Trophoblast cell (in vitro differentiated cells and primary cell): ENCODE measurements around the gene PSMC3IP.
A peak's percentile ranks its signal among the peaks of the same experiment; 100 is the strongest.

Experiments
- DNase-seq, 2 donors: peaks; one replicate each; pipeline ENCODE4 v3.0.0-alpha.2; 2016
- H2AFZ ChIP-seq: 2 replicates; pipeline ENCODE4 v1.6.1; 2013; ENCODE audit warnings: low read length, moderate library complexity, mild to moderate bottlenecking; ENCODE audit not compliant: insufficient read depth, poor library complexity
- H2AK5ac ChIP-seq: 2 replicates; pipeline ENCODE4 v1.6.1; 2013; ENCODE audit warnings: mild to moderate bottlenecking, low read length
- H2BK120ac ChIP-seq: 2 replicates; pipeline ENCODE4 v1.6.1; 2013; ENCODE audit warnings: low read length, mild to moderate bottlenecking, moderate library complexity; ENCODE audit not compliant: insufficient read depth, poor library complexity
- H2BK12ac ChIP-seq: 2 replicates; pipeline ENCODE4 v1.6.1; 2013; ENCODE audit warnings: mild to moderate bottlenecking, low read length, moderate library complexity
- H2BK5ac ChIP-seq: 2 replicates; pipeline ENCODE4 v1.6.1; 2013; ENCODE audit warnings: low read length, low read depth, moderate library complexity, mild to moderate bottlenecking; ENCODE audit not compliant: poor library complexity
- H3K14ac ChIP-seq: 2 replicates; pipeline ENCODE4 v1.6.1; 2013; ENCODE audit warnings: mild to moderate bottlenecking, low read length
- H3K18ac ChIP-seq: 2 replicates; pipeline ENCODE4 v1.6.1; 2013; ENCODE audit warnings: mild to moderate bottlenecking, low read length
- H3K23ac ChIP-seq: 2 replicates; pipeline ENCODE4 v1.6.1; 2013; ENCODE audit warnings: low read length
- H3K27ac ChIP-seq: 2 replicates; pipeline ENCODE4 v1.5.1; 2013; ENCODE audit warnings: low read depth, mild to moderate bottlenecking, inconsistent platforms, low read length, moderate library complexity
- H3K27me3 ChIP-seq: 2 replicates; pipeline ENCODE4 v1.6.1; 2013; ENCODE audit warnings: inconsistent platforms, mild to moderate bottlenecking, low read length, moderate library complexity; ENCODE audit not compliant: insufficient read depth
- H3K36me3 ChIP-seq, 2 experiments: 1 replicate in 1 of 2; 2 replicates in 1 of 2; pipeline ENCODE4 v1.6.1; 2013; ENCODE audit warnings: low read length in 2 of 2, mild to moderate bottlenecking in 2 of 2, moderate library complexity in 1 of 2; ENCODE audit not compliant: insufficient read depth in 2 of 2, control insufficient read depth in 1 of 2
- H3K4ac ChIP-seq: 2 replicates; pipeline ENCODE4 v1.6.1; 2013; ENCODE audit warnings: low read depth, mild to moderate bottlenecking, low read length, moderate library complexity
- H3K4me1 ChIP-seq, 2 experiments: 1 replicate in 1 of 2; 2 replicates in 1 of 2; pipeline ENCODE4 v1.6.1; 2013; ENCODE audit warnings: low read length in 2 of 2, mild to moderate bottlenecking in 2 of 2, moderate library complexity in 1 of 2; ENCODE audit not compliant: insufficient read depth in 2 of 2, control insufficient read depth in 1 of 2
- H3K4me2 ChIP-seq: 2 replicates; pipeline ENCODE4 v1.6.1; 2013; ENCODE audit warnings: inconsistent platforms, mild to moderate bottlenecking, low read length, moderate library complexity
- H3K4me3 ChIP-seq: 2 replicates; pipeline ENCODE4 v1.5.1; 2013; ENCODE audit warnings: mild to moderate bottlenecking, low read depth, low read length, inconsistent platforms
- H3K79me1 ChIP-seq: one replicate; pipeline ENCODE4 v1.6.1; 2013; ENCODE audit warnings: low read length
- H3K79me2 ChIP-seq: 2 replicates; pipeline ENCODE4 v1.6.1; 2013; ENCODE audit warnings: low read length, mild to moderate bottlenecking; ENCODE audit not compliant: control insufficient read depth, insufficient read depth, poor library complexity
- H3K9ac ChIP-seq: 2 replicates; pipeline ENCODE4 v1.6.1; 2013; ENCODE audit warnings: mild to moderate bottlenecking, low read length
- H3K9me3 ChIP-seq: 2 replicates; pipeline ENCODE4 v1.6.1; 2013; ENCODE audit warnings: low read depth, mild to moderate bottlenecking, control low read depth, inconsistent platforms, low read length; ENCODE audit not compliant: insufficient read depth
- H4K12ac ChIP-seq: 2 replicates; pipeline ENCODE4 v1.6.1; 2013; ENCODE audit warnings: low read depth, mild to moderate bottlenecking, low read length, moderate library complexity
- H4K8ac ChIP-seq: 2 replicates; pipeline ENCODE4 v1.6.1; 2013; ENCODE audit warnings: low read depth, mild to moderate bottlenecking, low read length, moderate library complexity
- H4K91ac ChIP-seq: one replicate; pipeline ENCODE4 v1.6.1; 2013; ENCODE audit warnings: low read depth, mild to moderate bottlenecking, low read length, moderate library complexity
- WGBS: extraction: QIAGEN DNeasy Blood & Tissue Kit; methylation state at CpG from one replicate; pipeline ENCODE4 v1.1.7; 2013; ENCODE audit warnings: missing lambda C conversion rate; ENCODE audit not compliant: insufficient read length, insufficient coverage; ENCODE audit errors: extremely low coverage; 5-methylcytosine and 5-hydroxymethylcytosine counted together

The PSMC3IP gene

GRCh38 chr17:42527932-42528331, 49.6 kb downstream of the PSMC3IP start:
- peaks cover 2% of the 10 kb centered on the region for H3K9me3 ChIP-seq
- H3K79me2 ChIP-seq: no peaks in the 10 kb centered on the region

GRCh38 chr17:42526031-42526444, 51.5 kb downstream of the PSMC3IP start:
- H3K27me3 ChIP-seq: no peaks in the 10 kb centered on the region
- no peak overlapping the region for H3K14ac ChIP-seq
- H3K4ac ChIP-seq: no peak overlapping the region
- no CpG with 5 or more reads among the region's 6 CpGs for WGBS
- peaks cover 2% of the 10 kb centered on the region for H3K9me3 ChIP-seq
- H3K4me3 ChIP-seq: no peak overlapping the region
- no peak overlapping the region for H3K23ac ChIP-seq
- H3K9ac ChIP-seq: no peak overlapping the region
- H2BK5ac ChIP-seq: no peak overlapping the region
- peaks cover 2% of the 10 kb centered on the region for H3K79me2 ChIP-seq
- no peak overlapping the region for H3K18ac ChIP-seq
- peaks cover 15% of the 10 kb centered on the region for H3K79me1 ChIP-seq
- no peak overlapping the region for H4K8ac ChIP-seq
- no peak overlapping the region for H3K4me2 ChIP-seq
- DNase-seq: no peak
- H4K91ac ChIP-seq: no peak overlapping the region
- no peak overlapping the region for H3K27ac ChIP-seq
- peaks cover 11 to 14% of the 10 kb centered on the region in 2 experiments for H3K36me3 ChIP-seq
- H4K12ac ChIP-seq: no peak overlapping the region
- H3K4me1 ChIP-seq: peaks cover 20 to 21% of the 10 kb centered on the region in 2 experiments
- no peak overlapping the region for H2BK12ac ChIP-seq
- no peak overlapping the region for H2AFZ ChIP-seq
- no peak overlapping the region for H2BK120ac ChIP-seq
- no peak overlapping the region for H2AK5ac ChIP-seq

More at GRCh38 chr17:42527932-42528331, 49.6 kb downstream of the PSMC3IP start:
- no peak overlapping the region for H3K23ac ChIP-seq
- peaks cover 7% of the 10 kb centered on the region for H3K79me1 ChIP-seq
- no peak overlapping the region for H2BK5ac ChIP-seq
- no peaks in the 10 kb centered on the region for H3K27me3 ChIP-seq
- H3K4me1 ChIP-seq: peaks cover 3 to 5% of the 10 kb centered on the region in 2 experiments
- H3K18ac ChIP-seq: no peak overlapping the region
- no peaks in the 10 kb centered on the region for H3K36me3 ChIP-seq
- no peak overlapping the region for H3K4me3 ChIP-seq
- H3K14ac ChIP-seq: no peak overlapping the region
- H4K8ac ChIP-seq: no peak overlapping the region
- WGBS: no CpG with 5 or more reads among the region's 6 CpGs
- H3K27ac ChIP-seq: no peak overlapping the region
- no peak for DNase-seq
- H2AK5ac ChIP-seq: no peak overlapping the region
- H3K4ac ChIP-seq: no peak overlapping the region
- H2BK12ac ChIP-seq: no peak overlapping the region
- H3K4me2 ChIP-seq: no peak overlapping the region
- no peak overlapping the region for H4K91ac ChIP-seq
- H2BK120ac ChIP-seq: no peak overlapping the region
- no peak overlapping the region for H2AFZ ChIP-seq
- H3K9ac ChIP-seq: no peak overlapping the region
- no peak overlapping the region for H4K12ac ChIP-seq

GRCh38 chr17:42525221-42525620, 52.3 kb downstream of the PSMC3IP start:
- no peak overlapping the region for H3K4me2 ChIP-seq
- no peaks in the 10 kb centered on the region for H3K27me3 ChIP-seq
- H2AFZ ChIP-seq: no peak overlapping the region
- H3K79me1 ChIP-seq: peaks cover 20% of the 10 kb centered on the region
- no peak overlapping the region for H3K18ac ChIP-seq
- no peak overlapping the region for H3K14ac ChIP-seq
- peaks cover 13 to 16% of the 10 kb centered on the region in 2 experiments for H3K36me3 ChIP-seq
- no peak overlapping the region for H3K9ac ChIP-seq
- no peak overlapping the region for H4K12ac ChIP-seq
- H4K91ac ChIP-seq: no peak overlapping the region
- no peak for DNase-seq
- H3K23ac ChIP-seq: no peak overlapping the region
- H3K4me1 ChIP-seq: peaks cover 27% of the 10 kb centered on the region in 2 experiments
- H2AK5ac ChIP-seq: no peak overlapping the region
- no peak overlapping the region for H3K4ac ChIP-seq
- no peak overlapping the region for H2BK5ac ChIP-seq
- H3K27ac ChIP-seq: no peak overlapping the region
- no peak overlapping the region for H3K4me3 ChIP-seq
- no peak overlapping the region for H2BK120ac ChIP-seq
- WGBS: no CpG with 5 or more reads among the region's 2 CpGs
- peaks cover 2% of the 10 kb centered on the region for H3K9me3 ChIP-seq
- H2BK12ac ChIP-seq: no peak overlapping the region
- H3K79me2 ChIP-seq: peaks cover 3% of the 10 kb centered on the region
- no peak overlapping the region for H4K8ac ChIP-seq

- H3K36me3 ChIP-seq: peaks cover 13 to 16% of the 10 kb centered on the region in 2 experiments
- H3K14ac ChIP-seq: peak overlapping the region; percentile 2
- no peak overlapping the region for H4K12ac ChIP-seq
- H3K27ac ChIP-seq: no peak overlapping the region
- no peak overlapping the region for H2BK5ac ChIP-seq
- no peaks in the 10 kb centered on the region for H3K9me3 ChIP-seq
- H3K79me1 ChIP-seq: peaks cover 34% of the 10 kb centered on the region
- H2BK120ac ChIP-seq: no peak overlapping the region
- no peak overlapping the region for H2BK12ac ChIP-seq
- peak overlapping the region; percentile 8 for H2AK5ac ChIP-seq
- no CpG with 5 or more reads among the region's 8 CpGs for WGBS
- no peak for DNase-seq
- H4K91ac ChIP-seq: peak overlapping the region; percentile 20
- H3K18ac ChIP-seq: no peak overlapping the region
- no peak overlapping the region for H3K4me3 ChIP-seq
- no peaks in the 10 kb centered on the region for H3K27me3 ChIP-seq
- peaks cover 3% of the 10 kb centered on the region for H3K79me2 ChIP-seq
- H3K9ac ChIP-seq: no peak overlapping the region
- peaks cover 46 to 47% of the 10 kb centered on the region in 2 experiments for H3K4me1 ChIP-seq
- no peak overlapping the region for H3K23ac ChIP-seq
- H2AFZ ChIP-seq: no peak overlapping the region
- no peak overlapping the region for H4K8ac ChIP-seq
- H3K4me2 ChIP-seq: no peak overlapping the region
- H3K4ac ChIP-seq: no peak overlapping the region
Observed at GRCh38 chr17:42522798-42523278, 54.7 kb downstream of the PSMC3IP start.
